ENCODE results near the gene SLC37A3. TPM values are rescaled to one million over a fixed set of nuclear protein-coding genes. Genes with fewer than 3 reads are reported as not detected.

SLC37A3 gene
- total and polyA plus RNA-seq, 2 of the 13 experiments (the other 11 are each of a cell fraction or from before 2014, with no cell fraction given): 21.3 to 27.9 TPM

- TF ChIP-seq ZNF292 (CRISPR knock-in tag; IDR thresholded peaks at IDR 0.05; ENCODE audit: borderline replicate concordance, low read depth) (no peak), ARNT (IDR thresholded peaks at IDR 0.05) (no peak), ZNF790 (CRISPR knock-in tag; IDR thresholded peaks at IDR 0.05; ENCODE audit: borderline replicate concordance) (no peak), MTA3 (CRISPR knock-in tag; IDR thresholded peaks at IDR 0.05) (no peak), THAP9 (CRISPR knock-in tag; IDR thresholded peaks at IDR 0.05; ENCODE audit: borderline replicate concordance) (peak; percentile 49; the same call in 1 of the 2 replicates), CENPT (CRISPR knock-in tag; IDR thresholded peaks at IDR 0.05; ENCODE audit: low read depth) (no peak), ZBTB26 (CRISPR knock-in tag; IDR thresholded peaks at IDR 0.05; ENCODE audit: borderline replicate concordance) (no peak), ARNT2 (CRISPR knock-in tag; IDR thresholded peaks at IDR 0.05; ENCODE audit: low read depth) (0 out of 2 replicates have a peak, but pooled peaks have one; percentile 17), ZFP36L1 (CRISPR knock-in tag; IDR thresholded peaks at IDR 0.05) (no peak), ZNF550 (CRISPR knock-in tag; IDR thresholded peaks at IDR 0.05; ENCODE audit: borderline replicate concordance) (no peak), ZNF280B (CRISPR knock-in tag; IDR thresholded peaks at IDR 0.05; ENCODE audit: borderline replicate concordance) (0 out of 2 replicates have a peak, but pooled peaks have one; percentile 50), POLR2G (IDR thresholded peaks at IDR 0.05; ENCODE audit: low read depth, low read length) (peak; percentile 77), ZBTB39 (CRISPR knock-in tag; IDR thresholded peaks at IDR 0.05) (no peak), CREB3 (CRISPR knock-in tag; IDR thresholded peaks at IDR 0.05) (no peak), GATAD1 (CRISPR knock-in tag; IDR thresholded peaks at IDR 0.05) (peak; percentile 53; the same call in 1 of the 2 replicates), ELF1 (CRISPR knock-in tag; IDR thresholded peaks at IDR 0.05) (peak; percentile 83), PRMT3 (CRISPR knock-in tag; IDR thresholded peaks at IDR 0.05; ENCODE audit: borderline replicate concordance, low read depth) (no peak)
Observed at GRCh38 chr7:140397784-140398750, at the start of gene SLC37A3 (continued).

Measured in HepG2 (cell line).